Kidney glomerular epithelial cell (primary cell): Measurements from ENCODE around the gene LMAN2.

Experiments used
- DNase-seq: peaks from one replicate; lab custom pipeline; 2025; lab: John Stamatoyannopoulos, UW

Gene LMAN2

DNA sequence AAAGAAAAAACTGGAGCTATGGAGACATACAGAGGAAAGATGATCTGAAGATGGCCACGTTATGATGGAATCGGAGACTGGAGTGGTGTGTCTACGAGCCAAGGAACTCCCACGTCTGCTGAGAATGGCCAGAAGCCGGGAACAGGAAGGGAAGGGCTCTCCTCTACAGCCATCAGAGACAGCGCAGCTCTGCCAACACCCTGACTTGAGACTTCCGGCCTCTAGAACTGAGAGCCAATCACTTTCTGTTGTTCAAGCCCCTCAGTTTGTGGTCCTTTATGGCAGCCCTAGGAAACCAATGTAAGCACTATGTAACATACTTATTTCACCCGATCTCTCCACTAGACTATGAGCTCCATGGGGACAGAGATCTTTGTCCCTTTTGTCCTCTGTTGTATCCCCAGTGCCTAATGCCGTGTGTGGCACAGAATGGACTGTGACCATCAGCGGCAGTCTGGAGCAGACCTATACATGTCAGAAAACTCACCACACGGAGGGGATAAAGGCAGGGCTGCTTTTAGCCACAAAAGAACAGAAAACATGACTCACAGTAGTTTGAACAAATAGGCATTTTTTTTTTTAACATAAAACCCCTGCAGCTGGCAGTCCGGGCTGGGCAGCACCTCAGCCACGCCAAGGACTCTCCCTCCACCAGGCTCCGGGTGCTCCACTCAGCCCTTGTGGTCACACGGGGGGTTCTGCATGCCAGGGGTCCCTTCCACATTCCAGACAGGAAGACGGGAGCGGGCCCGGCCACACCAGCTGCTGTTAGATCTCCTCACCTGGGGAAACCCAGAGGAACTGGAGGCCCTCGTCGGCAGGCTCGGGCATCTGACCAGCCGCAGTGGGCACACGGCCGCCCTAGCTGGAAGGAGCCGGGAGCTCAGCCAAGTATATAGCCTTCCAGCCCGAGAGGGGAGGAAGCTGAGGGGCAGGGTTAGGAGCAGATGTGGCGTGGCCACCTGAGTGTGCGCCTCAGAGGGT is 23.6 kb downstream of the LMAN2 start:
- no peak for DNase-seq

DNA sequence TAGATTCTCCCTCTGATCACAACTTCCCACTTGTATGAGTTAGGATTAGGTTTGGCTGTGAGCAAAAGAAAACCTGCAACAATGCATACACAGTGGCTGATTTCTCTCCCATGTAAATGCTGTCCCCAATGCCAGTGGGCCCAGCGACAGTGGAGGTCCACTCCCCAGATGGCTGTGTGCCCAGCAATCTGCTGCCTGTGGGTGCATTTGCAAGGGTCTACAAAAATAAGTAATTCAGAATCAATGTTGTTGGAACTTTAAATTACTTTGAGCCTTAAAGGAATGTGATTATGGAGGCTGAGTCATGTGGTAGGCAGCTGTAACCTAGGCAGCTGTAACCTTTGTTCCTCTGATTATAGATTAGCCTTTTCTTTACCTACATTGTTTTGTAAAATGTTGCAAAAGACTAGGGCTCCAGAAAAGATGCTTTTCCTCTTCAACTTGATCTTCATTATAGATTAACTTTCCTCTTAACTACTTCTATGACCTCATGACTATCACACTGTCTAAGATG is 25.5 kb downstream of the LMAN2 start:
- no peak for DNase-seq

DNA sequence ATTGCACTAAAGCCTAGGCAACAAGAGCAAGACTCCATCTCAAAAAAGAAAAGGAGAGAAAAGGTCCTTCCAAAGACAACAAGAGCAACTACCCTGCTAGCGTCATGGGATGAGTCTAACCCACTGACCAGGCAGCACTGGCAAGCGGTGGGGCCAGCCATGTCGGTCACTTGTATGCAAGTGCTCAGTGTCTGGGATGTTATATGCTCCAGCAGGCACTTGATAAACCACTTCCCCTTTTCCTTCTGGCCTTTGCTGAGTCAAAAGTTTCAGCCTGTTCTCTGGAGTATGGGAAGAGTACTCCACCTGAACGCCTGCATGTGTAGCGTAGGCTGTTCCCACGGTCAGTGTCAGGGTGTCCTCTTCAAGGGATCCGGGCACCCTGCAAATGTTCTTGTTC is 30.6 kb downstream of the LMAN2 start:
- no peak for DNase-seq

DNA sequence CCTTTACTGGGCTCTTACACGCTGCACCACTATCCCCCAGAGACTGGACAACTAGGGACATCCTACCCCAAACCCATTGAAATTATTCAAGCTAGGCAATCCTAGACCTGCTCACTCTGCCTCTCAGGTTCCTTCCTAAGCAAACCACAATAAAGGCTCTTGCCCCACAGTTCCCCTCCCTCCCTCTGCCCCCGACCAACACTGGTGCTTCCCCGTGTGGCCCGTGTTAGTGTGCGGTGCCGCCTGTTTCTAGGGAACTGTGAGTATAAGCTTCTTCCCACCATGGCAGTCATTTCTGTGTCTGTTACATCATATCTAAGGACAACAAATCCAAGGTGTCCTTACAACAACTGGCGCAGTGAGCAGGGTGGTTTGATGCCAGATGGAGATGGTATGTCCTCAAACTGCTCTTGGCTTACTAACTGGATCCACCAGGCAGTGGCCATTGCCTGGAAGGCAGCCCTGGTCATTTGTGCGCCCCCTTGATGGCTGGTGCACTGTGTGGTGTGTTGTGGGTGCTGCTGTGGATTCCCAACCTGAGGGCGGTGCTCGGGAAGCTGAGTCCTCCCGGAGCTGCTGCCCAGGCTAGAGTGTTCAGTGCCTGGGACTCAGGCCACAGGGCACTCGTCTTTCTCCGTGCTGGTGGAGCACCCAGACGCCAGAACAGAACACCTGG is 31.4 kb downstream of the LMAN2 start:
- DNase-seq, result no peak

DNA sequence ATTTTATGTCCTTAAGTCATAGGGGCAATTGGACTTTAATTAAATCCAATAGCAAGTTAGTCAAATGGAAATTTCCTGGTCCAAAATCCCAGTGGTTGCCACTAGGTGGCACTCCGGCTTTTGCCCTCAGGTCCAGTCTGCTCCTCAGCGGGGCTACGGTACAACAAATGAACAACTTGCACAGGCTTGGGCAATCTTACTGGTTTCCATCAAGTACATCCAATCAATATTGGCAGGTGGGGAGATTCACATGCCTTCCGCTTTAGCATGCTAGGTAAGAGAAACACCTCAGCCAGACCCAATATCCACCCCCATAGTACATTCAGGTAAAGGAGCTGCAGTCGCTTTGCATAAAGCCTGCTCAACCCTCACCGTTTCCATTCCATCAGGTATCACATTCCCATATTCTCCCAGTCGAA is 33.5 kb downstream of the LMAN2 start:
- DNase-seq, result peak; percentile 48

DNA sequence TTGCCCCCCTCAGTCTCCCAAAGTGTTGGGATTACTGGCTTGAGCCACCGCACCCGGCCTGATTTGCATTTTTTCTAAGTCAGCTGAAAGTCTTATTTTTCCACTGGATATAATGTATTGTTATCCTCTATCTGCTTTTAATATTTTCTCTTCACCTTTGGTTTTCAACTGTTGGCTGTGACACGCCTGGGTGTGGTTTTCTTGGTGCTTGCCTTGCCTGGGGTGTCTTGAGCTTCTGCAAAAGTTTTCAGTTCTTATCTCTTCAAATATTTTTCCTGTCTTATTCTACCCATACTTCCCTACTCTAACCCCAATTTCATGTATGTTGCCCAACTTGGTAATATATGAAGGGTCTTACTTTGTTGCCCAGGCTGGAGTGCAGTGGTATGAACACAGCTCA is 35.5 kb downstream of the LMAN2 start:
- no peak for DNase-seq

DNA sequence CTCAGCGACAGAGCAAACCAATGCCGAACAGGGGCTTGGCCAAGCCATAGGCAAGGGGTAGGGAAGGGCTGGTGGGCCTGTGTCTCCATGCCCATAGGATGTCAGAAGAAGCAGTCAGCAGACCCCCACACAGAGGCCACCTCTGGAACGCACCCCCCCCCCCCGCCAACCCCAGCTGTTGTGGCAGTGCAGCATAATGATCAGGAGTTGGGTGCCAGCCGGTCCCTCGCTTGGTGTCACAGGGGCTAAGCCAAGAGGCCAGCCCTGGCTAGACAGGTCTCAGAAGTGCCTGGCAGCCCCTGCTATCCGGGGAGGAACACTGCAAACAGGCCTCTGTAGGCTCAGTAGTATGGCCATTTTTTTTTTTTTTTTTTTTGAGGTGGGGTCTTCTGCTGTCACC is 36.1 kb downstream of the LMAN2 start:
- DNase-seq, result no peak

DNA sequence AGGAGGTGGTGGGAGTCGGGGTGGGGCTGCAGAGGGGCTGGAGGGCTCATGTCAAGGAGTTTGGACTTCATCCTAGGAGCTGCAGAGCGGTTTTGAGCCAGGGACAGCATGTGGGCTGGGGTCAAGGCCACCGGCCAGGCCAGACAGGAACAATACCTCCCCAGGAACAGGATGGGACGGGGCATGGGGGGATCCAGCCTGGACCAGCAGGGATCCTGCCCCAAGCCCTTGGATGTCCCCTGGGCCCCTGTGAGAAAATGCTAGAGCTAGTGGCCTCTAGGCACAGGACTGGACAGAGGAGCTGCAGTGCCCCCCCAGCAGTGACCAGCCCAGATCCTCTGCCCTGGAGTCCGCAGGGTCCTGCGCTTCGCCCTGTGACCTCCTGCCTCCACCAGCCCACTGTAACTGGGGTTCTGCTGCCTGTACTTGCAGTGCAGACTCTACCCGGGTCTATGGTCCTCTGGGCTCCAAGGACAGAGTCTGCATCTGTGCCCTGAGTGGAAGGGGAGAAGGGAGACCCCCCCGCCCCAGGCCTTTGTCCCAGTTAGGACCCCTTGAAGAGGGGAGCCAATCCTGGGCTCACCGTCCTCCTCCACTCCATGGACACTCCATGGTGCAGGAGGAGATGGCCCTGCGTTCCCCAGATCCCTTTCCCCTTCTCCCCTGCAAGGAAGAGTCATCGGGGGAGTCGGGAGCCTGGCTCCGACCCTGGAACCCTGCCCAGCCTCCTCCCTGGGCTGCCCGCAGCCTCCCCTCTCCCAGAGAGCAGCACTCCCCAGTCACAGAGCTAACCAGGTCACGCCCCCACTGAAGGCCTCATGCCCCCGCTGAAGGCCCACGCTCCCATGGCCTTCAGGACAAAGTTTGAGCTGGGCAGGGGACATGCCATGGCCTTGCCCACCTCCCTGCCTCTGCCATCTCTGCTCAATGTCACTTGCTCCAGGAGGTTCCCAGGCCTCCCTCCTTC is 36.8 kb downstream of the LMAN2 start:
- DNase-seq, result no peak

DNA sequence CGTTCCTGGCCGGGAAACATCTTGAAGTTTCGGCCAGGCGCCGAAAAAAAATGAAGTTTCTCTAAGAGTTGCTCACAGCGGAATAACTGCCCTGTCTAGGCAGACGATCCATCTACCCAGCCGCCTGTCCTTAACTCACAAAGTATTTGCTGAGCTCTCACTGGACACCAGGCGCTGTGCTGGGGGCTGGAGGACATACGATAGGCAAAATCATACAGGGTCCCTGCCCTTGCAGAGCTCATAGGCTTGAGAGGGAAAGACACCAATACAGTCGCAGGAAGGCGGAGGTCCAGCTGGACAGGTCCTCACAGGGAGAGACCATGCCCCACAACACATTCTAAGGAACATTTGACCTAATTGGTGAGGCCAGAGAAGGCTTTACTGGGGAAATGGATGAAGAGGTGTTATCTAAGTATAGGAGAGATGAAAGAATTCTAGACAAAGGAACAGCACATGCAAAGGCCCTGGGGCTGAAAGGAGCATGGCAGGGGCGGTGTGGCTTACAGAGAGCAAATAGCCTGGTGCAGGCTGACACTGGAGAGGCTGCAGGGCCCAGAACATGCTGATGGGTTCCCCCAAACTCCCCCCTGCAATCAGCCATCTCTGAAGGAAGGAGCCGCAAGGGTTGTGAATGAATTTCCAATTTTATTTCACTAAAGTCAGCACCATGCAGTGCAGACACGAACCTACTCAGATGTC is 37.8 kb downstream of the LMAN2 start:
- no peak for DNase-seq

DNA sequence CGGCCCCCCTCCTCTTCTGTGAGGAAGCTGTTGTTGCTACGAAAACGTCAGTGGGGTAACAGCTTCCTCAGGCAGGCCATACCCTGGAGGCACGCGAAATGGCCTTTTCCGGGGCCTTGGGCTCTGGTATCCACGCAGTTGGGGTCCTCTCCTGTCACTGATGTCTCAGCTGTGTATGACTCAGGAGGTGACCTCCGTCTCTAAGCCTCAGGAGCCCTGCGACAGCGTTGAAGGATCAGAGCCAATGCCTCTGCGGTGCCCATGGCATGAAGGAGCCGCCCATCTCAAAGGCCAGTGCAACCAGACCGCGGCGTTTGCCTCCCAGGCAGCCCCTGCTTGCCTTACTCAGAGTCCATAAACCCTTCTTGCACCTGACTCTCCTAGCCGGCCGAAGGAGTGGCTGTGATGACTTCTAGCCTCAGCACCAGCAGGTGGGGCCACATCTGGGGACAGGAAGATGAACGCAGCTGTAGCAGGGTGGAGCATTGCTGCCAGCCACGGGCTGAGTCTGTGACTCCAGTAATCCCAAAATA is 38.8 kb downstream of the LMAN2 start:
- DNase-seq, result no peak

DNA sequence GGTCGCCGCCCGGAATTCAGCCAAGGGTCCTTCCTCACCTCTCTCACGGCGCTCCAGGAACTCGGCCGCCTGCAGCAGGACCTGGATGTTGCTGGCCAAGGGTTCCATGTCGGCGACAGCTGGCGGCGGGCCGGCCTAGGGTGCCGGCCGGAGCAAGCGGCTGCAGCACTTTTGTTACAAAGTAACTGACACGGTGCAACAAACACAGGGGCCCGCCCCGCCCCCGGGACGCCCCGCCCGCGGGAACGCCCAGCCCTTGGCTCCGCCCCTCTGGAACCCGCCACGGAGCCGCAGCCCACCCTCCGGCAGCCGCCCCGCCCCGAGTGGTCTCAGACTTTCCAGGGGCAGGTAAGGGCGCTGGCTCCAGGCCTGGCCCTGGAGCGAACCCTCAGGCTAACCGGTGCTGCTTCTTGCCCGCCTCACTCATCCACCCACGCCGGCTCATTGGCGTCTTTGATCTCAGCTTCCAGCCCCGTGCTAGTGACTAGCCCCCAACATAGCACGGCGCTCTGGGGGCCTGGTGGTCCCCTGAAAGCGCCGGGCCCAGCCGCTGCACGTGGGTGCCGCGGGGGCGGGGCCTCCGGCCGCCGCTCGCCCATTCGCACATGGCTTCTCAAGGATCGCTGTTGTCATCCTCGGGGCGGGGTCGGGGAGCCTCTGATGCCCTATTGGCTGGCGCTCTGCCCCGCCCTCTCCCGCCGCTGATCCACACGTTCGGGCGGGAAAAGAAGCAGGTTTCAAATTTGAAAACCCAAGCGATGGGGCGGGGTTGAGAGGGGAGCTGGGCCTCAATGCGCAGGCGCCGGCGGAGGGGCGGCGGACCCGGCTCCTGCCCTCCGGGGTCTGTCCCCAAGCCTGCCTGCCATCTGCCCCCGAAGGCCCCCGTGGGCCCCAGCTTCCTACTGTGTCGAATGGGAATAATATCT is 39.5 kb downstream of the LMAN2 start, which contains the start of gene MXD3:
Gene MXD3, minus strand, starts transcription at position 176 of the 926 bp plus-strand sequence. Its CDS starts 68 bp downstream, at position 108.
- DNase-seq, result peak; percentile 95

DNA sequence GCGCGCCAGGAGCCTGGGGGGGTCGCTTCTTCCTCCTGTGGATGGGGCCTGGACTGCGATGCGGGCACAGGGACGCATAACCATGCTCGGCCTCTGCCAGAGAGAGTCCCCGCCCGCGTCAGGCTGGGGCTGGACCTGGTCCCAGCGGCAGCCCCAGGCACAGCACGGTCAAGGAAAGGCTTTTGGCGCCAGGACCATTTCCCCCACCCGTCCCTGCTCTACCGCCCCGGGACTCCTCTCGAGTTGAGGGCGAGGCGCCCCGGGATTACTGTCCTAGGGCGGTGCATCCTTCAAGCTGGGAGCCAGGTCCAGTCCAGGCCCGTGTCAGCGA is 40.1 kb downstream of the LMAN2 start:
- no peak for DNase-seq

DNA sequence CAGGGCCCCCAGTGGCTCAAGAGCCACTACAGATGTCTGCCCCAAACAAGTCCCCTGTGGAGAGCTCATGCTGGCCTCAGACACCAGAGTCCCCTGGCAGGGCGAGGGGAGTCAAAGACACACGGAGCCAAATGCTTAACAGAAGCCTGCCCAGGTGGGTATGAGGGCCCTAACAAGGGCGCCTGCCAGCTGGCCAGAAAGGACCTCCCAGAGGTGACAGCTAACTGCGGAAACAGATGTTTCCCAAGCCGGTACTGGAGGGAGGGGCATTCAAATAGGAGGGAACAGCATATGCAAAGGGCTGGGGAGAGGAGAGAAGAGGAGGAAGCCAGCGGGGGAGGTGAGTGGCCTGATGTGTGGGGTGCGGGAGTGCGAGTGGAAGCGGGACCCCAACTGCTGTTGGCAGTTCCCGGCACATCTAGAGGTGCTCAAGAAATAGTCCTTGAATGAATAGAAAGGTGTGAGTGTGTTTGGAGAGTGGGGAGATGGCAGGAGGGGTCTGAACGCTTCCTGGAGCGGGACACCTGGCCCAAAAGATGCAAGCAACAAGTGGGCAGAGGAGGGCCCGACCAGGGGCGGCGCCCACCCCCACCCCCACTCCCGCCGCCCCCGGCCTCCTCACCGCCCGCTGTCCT is 40.6 kb downstream of the LMAN2 start:
- DNase-seq, result no peak

DNA sequence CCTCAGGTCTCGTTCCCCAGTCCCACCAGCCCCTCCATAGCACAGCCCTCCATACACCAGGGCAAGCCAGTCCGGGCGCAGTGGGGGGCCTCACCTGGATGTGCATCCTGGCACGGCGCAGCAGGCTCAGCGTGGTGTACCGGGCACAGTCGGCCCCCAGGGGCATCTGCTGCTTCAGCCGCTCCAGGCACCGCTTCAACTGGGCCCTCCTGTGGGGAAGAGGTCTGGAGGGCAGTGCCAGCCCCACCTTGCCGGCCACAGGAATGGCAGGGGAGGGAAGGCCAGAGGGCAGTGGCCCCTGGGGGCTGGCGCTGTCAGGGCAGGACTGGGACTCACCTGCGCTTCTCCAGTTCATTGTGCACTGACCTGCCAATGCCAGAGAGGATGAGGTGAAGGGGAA is 41.1 kb downstream of the LMAN2 start:
- DNase-seq, result no peak

DNA sequence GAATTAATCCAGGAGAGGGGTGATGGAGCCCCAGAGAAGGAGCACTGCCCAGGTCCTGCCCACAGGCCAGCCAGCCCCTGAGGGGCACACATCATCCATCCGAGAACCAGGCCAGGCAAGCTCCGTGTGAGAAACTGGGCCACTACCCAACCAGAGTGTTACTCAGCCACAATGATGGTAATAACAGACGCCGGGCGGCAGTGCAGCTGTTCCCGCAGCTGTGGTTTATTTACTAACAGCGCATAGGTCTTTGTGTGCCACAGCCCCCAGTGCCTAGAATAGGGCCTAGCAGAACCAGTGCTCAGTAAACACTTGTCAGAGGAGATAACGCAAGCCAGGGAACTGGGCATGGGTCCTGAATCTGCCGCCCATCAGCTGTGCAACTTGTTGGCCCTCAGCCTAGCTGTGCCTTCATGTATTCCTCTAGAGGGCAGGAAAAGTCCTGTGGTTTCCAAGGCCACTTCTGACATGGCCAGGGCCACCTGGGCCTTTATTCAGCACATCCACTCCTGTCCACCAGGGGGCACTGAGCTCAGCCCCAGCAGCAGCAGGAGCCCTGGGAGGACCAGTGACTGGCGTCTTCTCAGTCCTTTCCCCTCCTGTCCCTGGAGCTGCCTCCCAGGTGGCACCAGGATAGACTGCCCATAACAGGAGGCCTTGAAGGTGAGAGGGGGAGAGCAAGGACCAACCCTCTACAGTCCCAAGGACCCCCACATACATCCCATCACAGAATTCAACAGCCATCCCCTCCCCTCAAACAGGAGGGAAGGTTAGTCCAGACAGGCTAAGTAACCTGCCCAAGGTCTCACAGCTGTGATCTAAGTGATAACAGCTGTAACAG is 41.9 kb downstream of the LMAN2 start:
- DNase-seq, result peak; percentile 69

DNA sequence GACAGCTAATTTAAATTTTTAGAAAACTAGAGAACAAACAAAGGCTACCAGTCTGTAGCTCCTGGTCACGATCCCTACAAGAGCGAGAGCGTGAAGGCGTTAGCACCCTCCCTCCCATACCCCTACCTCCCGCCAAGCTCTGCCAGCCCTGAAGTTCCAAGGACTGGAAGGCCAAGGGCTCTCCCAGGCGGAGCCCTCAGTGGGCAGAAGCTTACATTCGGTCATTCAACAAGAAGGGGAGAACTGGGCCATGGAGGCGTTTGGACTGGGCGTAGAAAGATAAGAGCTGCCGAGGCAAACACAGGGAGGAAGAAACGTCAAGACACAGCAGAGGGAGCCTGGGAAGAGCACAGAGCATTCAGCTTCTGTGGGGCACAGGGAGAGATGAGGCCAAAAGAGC is 42.7 kb downstream of the LMAN2 start:
- DNase-seq, result no peak

DNA sequence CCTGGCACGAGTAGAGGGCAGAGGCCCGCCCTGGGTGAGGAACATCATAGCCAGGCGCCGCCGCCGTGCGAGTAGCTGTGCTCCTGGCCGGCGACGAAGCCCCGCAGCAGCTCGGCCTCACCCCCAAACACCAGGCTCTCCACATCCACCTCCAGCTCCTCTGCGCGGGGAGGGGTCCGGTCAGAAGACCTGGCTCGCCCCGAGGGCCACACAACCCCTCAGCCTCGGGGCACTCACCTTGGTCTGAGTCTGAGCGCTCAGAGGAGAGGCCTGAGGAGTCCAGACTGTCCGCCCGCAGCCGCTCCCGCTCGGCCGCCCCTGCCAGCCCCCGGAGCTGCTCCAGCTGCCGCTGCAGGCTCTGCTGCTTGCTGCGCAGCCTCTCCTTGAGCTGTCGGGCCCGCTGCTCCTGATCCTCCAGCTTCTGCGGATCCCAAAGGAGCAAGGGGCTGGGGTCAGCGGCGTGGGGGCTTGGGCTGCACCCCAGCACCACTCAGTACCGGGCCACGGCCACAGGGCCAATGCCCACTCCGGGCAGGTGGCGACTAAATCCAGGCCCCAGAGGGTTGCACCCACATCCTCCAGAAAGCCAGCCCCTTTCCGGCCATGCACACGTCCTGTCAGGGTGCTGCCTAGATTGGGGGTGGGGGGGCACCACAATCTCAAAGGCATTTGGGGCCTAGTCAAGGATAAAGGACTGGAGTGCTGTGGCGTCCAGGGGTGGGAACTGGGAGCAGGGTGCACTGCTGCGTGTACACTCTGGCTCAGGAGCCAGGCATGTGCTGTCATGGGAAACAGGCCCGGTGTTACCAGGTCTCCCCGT is 43.7 kb downstream of the LMAN2 start:
- DNase-seq, result no peak
